Vagina (tissue), 2 donors: ENCODE data around the gene SPOCK1.

Experiments used
- CTCF ChIP-seq, 3 experiments: fragments of 450-650 bp in 2 of 3; fragments of 200-600 bp in 1 of 3; sonication (generic) in 1 of 3; IDR thresholded peaks; one replicate each; pipeline ENCODE4 v1.5.1; 2017 to 2019; ENCODE audit warnings: antibody characterized with exemption in 3 of 3, mild to moderate bottlenecking in 2 of 3, moderate library complexity in 2 of 3
- POLR2A ChIP-seq, 2 donors: fragments of 450-650 bp; IDR thresholded peaks; one replicate each; pipeline ENCODE4 v1.6.1; 2017; ENCODE audit warnings: antibody characterized with exemption in 2 of 2, mild to moderate bottlenecking in 2 of 2, moderate library complexity in 2 of 2
- POLR2AphosphoS5 ChIP-seq, 2 donors: sonication (generic); formaldehyde crosslinking; IDR thresholded peaks; one replicate each; pipeline ENCODE4 v1.9.0; 2017; ENCODE audit warnings: antibody characterized with exemption in 2 of 2, mild to moderate bottlenecking in 2 of 2, low read depth in 1 of 2; ENCODE audit not compliant: insufficient read depth in 1 of 2

- no peak for TF ChIP-seq CTCF (IDR thresholded peaks at IDR 0.05)
- TF ChIP-seq POLR2AphosphoS5 (IDR thresholded peaks at IDR 0.05; ENCODE audit: insufficient read depth in 1 of 2, low read depth in 1 of 2), result no peak
- TF ChIP-seq POLR2A (IDR thresholded peaks at IDR 0.05), result no peak
Measured at GRCh38 chr5:137098238-137098637, 400.9 kb downstream of the SPOCK1 start.
